Esophagus muscularis mucosa (tissue), 4 donors: ENCODE data around the gene TMEM138. TPM values are rescaled to one million over a fixed set of nuclear protein-coding genes. Genes with fewer than 3 reads are reported as not detected.

Experiments
- DNase-seq: peaks from one replicate; pipeline ENCODE4 v3.0.0-alpha.2; 2017; ENCODE audit errors: extremely low spot score
- H3K27ac ChIP-seq, 4 donors: fragments of 200-600 bp; sonication (generic); replicated peaks in 1 of 4; 1 replicate in 3 of 4; 2 replicates in 1 of 4; pipeline ENCODE4 v1.5.1; 2016 to 2019; ENCODE audit warnings: mild to moderate bottlenecking in 1 of 4
- H3K27me3 ChIP-seq, 4 donors: fragments of 200-600 bp; sonication (generic); one replicate each; pipeline versions ENCODE4 v1.5.1 to v1.6.0; 2016 to 2019
- H3K36me3 ChIP-seq, 4 donors: fragments of 200-600 bp; sonication (generic); one replicate each; pipeline ENCODE4 v1.5.1; 2016 to 2019
- H3K4me1 ChIP-seq, 4 donors: fragments of 200-600 bp; sonication (generic); one replicate each; pipeline ENCODE4 v1.5.1; 2016 to 2019
- H3K4me3 ChIP-seq, 4 donors: fragments of 200-600 bp; sonication (generic); 1 replicate in 2 of 4; 2 replicates in 2 of 4; pipeline ENCODE4 v1.5.1; 2016 to 2019; ENCODE audit warnings: mild to moderate bottlenecking in 4 of 4, moderate library complexity in 1 of 4
- H3K9me3 ChIP-seq, 4 donors: fragments of 200-600 bp; sonication (generic); 1 replicate in 3 of 4; 2 replicates in 1 of 4; pipeline ENCODE4 v1.5.1; 2016 to 2019
- CTCF ChIP-seq, 3 experiments: fragments of 200-600 bp in 2 of 3; fragments of 450-650 bp in 1 of 3; sonication (generic) in 2 of 3; IDR thresholded peaks; one replicate each; pipeline ENCODE4 v1.5.1; 2017 to 2019; ENCODE audit warnings: antibody characterized with exemption in 3 of 3, mild to moderate bottlenecking in 2 of 3, moderate library complexity in 1 of 3
- EP300 ChIP-seq: sonication (generic); formaldehyde crosslinking; IDR thresholded peaks from one replicate; pipeline ENCODE4 v1.6.1; 2017; ENCODE audit warnings: antibody characterized with exemption
- POLR2A ChIP-seq: fragments of 450-650 bp; IDR thresholded peaks from one replicate; pipeline ENCODE4 v1.6.1; 2017; ENCODE audit warnings: antibody characterized with exemption, moderate library complexity, mild to moderate bottlenecking, low read depth
- POLR2AphosphoS5 ChIP-seq, 2 donors: sonication (generic); formaldehyde crosslinking; IDR thresholded peaks; one replicate each; pipeline ENCODE4 v1.6.1; 2017; ENCODE audit warnings: antibody characterized with exemption in 2 of 2
- WGBS: methylation state at CpG from one replicate; pipeline ENCODE4 v1.1.5; 2018; 5-methylcytosine and 5-hydroxymethylcytosine counted together
- intact Hi-C: fragments of 100-400 bp; cut with DNase I; formaldehyde crosslinking; loops from one replicate; pipeline ENCODE4 v1.15.1; 2023
- total RNA-seq, 4 donors: library from RNA; depleted of rRNA; stranded (reverse); fragments of >200 nt; gene quantifications; one replicate each; pipeline versions ENCODE4 v1.1.0 to v1.2.1, GENCODE V29; 2016

TMEM138 gene
- total RNA-seq, 4 donors from 2014 or later = 10.4 to 22.7 (median 15.9) TPM

DNA sequence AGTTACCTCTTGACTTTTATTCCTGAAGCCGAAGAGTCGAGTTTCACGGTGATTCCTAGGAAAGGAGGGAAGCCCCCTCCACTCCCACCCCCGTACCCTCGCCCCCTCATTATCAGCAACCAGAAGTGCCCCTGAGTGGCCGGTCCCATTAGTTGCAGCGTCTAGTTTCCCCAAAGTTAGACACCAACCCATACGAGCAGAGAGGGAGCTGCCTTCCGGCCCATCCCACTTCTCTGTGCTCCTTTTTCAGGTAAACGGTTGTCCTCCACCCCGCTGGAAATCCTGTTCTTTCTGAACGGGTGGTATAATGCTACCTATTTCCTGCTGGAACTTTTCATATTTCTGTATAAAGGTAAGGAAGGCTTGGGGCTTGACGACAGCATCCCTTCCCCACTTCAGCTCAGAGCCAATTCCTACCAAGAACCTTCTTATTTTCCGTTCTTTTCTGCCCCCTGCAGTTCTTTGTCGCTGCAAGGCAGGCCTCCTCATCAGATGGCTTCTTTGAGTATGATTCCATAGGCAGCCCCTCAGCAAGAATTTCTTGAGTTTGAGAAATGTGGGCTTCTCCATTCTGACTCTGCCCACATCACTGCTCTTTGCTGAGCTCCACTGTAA lies 30.9 kb downstream of the TMEM138 start:
- Histone ChIP-seq H3K36me3 (peaks cover 7 to 41% (median 25%) of the 10 kb centered on the region in 4 donors), H3K4me1 (peaks cover 11 to 20% (median 19%) of the 10 kb centered on the region in 4 donors), H3K9me3 (no peaks in the 10 kb centered on the region), H3K4me3 (peak overlapping the region; percentile 67 to 91 (median 76)), H3K27ac (peak overlapping the region; percentile 77 to 88 (median 81)), H3K27me3 (no peaks in the 10 kb centered on the region)
- no peak for TF ChIP-seq EP300
- TF ChIP-seq CTCF (IDR thresholded peaks at IDR 0.05) = no peak
- TF ChIP-seq POLR2A = no peak
- TF ChIP-seq POLR2AphosphoS5 (IDR thresholded peaks at IDR 0.05) = no peak
- no peak for DNase-seq
- intact Hi-C loops = no loop called here
- WGBS = 2% methylated on average over 15 of the region's 15 CpGs

GRCh38 chr11:61401173-61401572 lies 39.0 kb downstream of the TMEM138 start:
- DNase-seq = no peak
- H3K36me3 ChIP-seq = peaks cover 33 to 90% (median 78%) of the 10 kb centered on the region in 4 donors
- intact Hi-C loops = no loop called here

GRCh38 chr11:61401573-61401972 lies 39.4 kb downstream of the TMEM138 start:
- TF ChIP-seq EP300 = no peak
- TF ChIP-seq POLR2A = no peak
- no peak for TF ChIP-seq CTCF (IDR thresholded peaks at IDR 0.05)
- no peak for TF ChIP-seq POLR2AphosphoS5 (IDR thresholded peaks at IDR 0.05)
- Histone ChIP-seq H3K36me3 (peaks cover 33 to 90% (median 79%) of the 10 kb centered on the region in 4 donors), H3K4me3 (no peak overlapping the region), H3K9me3 (no peaks in the 10 kb centered on the region), H3K27ac (no peak overlapping the region), H3K27me3 (no peaks in the 10 kb centered on the region), H3K4me1 (no peaks in the 10 kb centered on the region)
- intact Hi-C loops = no loop called here
- DNase-seq = no peak
- 94% methylated on average over 2 of the region's 2 CpGs for WGBS

More at GRCh38 chr11:61401173-61401572, 39.0 kb downstream of the TMEM138 start:
- TF ChIP-seq POLR2AphosphoS5 (IDR thresholded peaks at IDR 0.05) (no peak), POLR2A (no peak), CTCF (IDR thresholded peaks at IDR 0.05) (no peak), EP300 (no peak)
- no peaks in the 10 kb centered on the region for H3K9me3 ChIP-seq
- no peak overlapping the region for H3K4me3 ChIP-seq
- WGBS = 100% methylated on average over 1 of the region's 2 CpGs
- H3K27ac ChIP-seq = no peak overlapping the region
- H3K27me3 ChIP-seq = no peaks in the 10 kb centered on the region
- H3K4me1 ChIP-seq = no peaks in the 10 kb centered on the region

DNA sequence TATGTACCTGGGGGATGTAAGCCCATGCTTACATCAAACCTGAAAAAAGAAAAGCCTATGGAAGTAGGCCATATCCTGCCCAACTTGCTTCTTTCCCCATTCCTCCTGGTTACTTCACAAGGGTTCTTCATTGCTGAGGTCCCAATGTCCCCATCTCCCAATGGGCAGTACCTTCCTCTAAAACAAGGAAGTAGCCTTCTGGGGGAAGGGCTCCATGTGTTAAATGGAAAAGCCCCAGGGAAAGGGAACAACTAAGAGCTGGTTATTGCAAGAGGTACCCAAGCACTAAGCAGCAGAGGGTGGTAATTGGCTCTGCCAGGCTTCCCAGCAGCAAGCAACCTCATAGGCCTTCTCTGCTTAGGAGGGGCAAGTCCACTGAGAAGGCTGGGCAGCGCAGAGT lies 41.5 kb downstream of the TMEM138 start:
- 100% methylated on average over 1 of the region's 1 CpG for WGBS
- H3K27me3 ChIP-seq = no peaks in the 10 kb centered on the region
- H3K4me1 ChIP-seq = no peaks in the 10 kb centered on the region
- H3K4me3 ChIP-seq = no peak overlapping the region
- DNase-seq = no peak
- intact Hi-C loops = no loop called here
- peaks cover 47 to 90% (median 86%) of the 10 kb centered on the region in 4 donors for H3K36me3 ChIP-seq
- H3K9me3 ChIP-seq = no peaks in the 10 kb centered on the region
- peak overlapping the region in 2 of 4 donors; percentile 8 to 60 for H3K27ac ChIP-seq
- TF ChIP-seq POLR2A = no peak
- no peak for TF ChIP-seq POLR2AphosphoS5 (IDR thresholded peaks at IDR 0.05)

DNA sequence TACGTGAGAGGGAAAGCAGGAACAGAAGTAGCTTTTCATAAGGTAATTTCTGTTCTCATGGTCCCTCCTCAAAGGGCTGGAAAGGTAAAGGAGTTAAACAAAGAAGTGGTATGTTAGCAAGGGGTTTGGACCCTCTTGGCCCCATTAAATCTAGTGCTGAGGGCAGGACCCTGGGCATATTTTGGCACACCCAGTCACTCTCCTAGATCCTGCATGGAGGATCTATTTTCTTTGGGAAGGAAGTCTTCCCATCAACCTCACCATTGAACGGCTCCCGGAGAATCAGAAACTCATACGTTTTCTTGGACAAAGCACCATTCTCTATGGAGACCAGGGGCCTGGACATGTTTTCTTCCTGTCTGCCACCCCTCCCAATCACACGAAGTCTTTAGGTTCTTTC lies 41.9 kb downstream of the TMEM138 start:
- peak overlapping the region in 2 of 4 donors; percentile 8 to 60 for H3K27ac ChIP-seq
- peaks cover 51 to 90% (median 86%) of the 10 kb centered on the region in 4 donors for H3K36me3 ChIP-seq
- TF ChIP-seq CTCF (IDR thresholded peaks at IDR 0.05) (no peak), EP300 (no peak), POLR2AphosphoS5 (IDR thresholded peaks at IDR 0.05) (no peak), POLR2A (no peak)
- H3K9me3 ChIP-seq = no peaks in the 10 kb centered on the region
- no peaks in the 10 kb centered on the region for H3K4me1 ChIP-seq
- H3K27me3 ChIP-seq = no peaks in the 10 kb centered on the region
- intact Hi-C loops = no loop called here
- WGBS = 66% methylated on average over 5 of the region's 5 CpGs
- H3K4me3 ChIP-seq = no peak overlapping the region
- no peak for DNase-seq
